GM21717 (cell line): ENCODE measurements around the gene INPPL1.
"Not testable (repeated sequence)": the region's sequence is repeated elsewhere in the genome, so short reads cannot be mapped to it uniquely, and the experiment has no call there.

Experiments used
- ATAC-seq: cut with Tn5 transposase; IDR thresholded peaks from one replicate; pipeline ENCODE4 v1.9.1; 2021; ENCODE audit warnings: mild to moderate bottlenecking, moderate library complexity; ENCODE audit not compliant: unreplicated experiment

INPPL1 gene

GRCh38 chr11:72224564-72225410 lies at the start of gene INPPL1:
TSS of gene INPPL1 (plus strand) at chr11:72224767. CDS start at chr11:72224985, 218 bp downstream.
- no peak for ATAC-seq

- ATAC-seq = no peak
These were observed 46.9 kb upstream of the INPPL1 start for GRCh38 chr11:72177656-72178055.

GRCh38 chr11:72179049-72179803 lies 45.3 kb upstream of the INPPL1 start:
- no peak for ATAC-seq

GRCh38 chr11:72179804-72180396 lies 44.7 kb upstream of the INPPL1 start:
- no peak for ATAC-seq

- not testable (repeated sequence) for ATAC-seq
These were observed 43.5 kb upstream of the INPPL1 start for GRCh38 chr11:72180892-72181552.

GRCh38 chr11:72181553-72181958 lies 43.0 kb upstream of the INPPL1 start:
- not testable (repeated sequence) for ATAC-seq

GRCh38 chr11:72188267-72188666 lies 36.3 kb upstream of the INPPL1 start:
- no peak for ATAC-seq

- no peak for ATAC-seq
These were observed 34.9 kb upstream of the INPPL1 start for GRCh38 chr11:72189455-72190250.

GRCh38 chr11:72190631-72191071 lies 33.9 kb upstream of the INPPL1 start:
- ATAC-seq = no peak

- ATAC-seq = no peak
These were observed 32.6 kb upstream of the INPPL1 start, which contains the start of gene FOLR1 for GRCh38 chr11:72191961-72192381. TSS of gene FOLR1 (plus strand) at chr11:72192140. CDS start at chr11:72192174, 34 bp downstream.

- ATAC-seq = no peak
These were observed 28.9 kb upstream of the INPPL1 start for GRCh38 chr11:72195518-72196270.

- not testable (repeated sequence) for ATAC-seq
These were observed 23.1 kb upstream of the INPPL1 start for GRCh38 chr11:72201445-72201844.

GRCh38 chr11:72202571-72202970 lies 22.0 kb upstream of the INPPL1 start:
- ATAC-seq = no peak

- no peak for ATAC-seq
These were observed 21.4 kb upstream of the INPPL1 start for GRCh38 chr11:72203163-72203562.

- ATAC-seq = no peak
These were observed 19.7 kb upstream of the INPPL1 start for GRCh38 chr11:72204886-72205285.

- not testable (repeated sequence) for ATAC-seq
These were observed 17.8 kb upstream of the INPPL1 start for GRCh38 chr11:72206794-72207193.

- ATAC-seq = no peak
These were observed 16.3 kb upstream of the INPPL1 start for GRCh38 chr11:72208281-72208680.

- no peak for ATAC-seq
These were observed 15.5 kb upstream of the INPPL1 start for GRCh38 chr11:72209101-72209500.

- no peak for ATAC-seq
These were observed 7.9 kb upstream of the INPPL1 start, which contains the start of gene FOLR2 for GRCh38 chr11:72216638-72217037. TSS of gene FOLR2 (plus strand) at chr11:72216794. CDS start at chr11:72218585, 1,791 bp downstream.
